OCI-LY1 (cell line): Measurements from ENCODE around the gene TRIML1.

Experiments used
- H2AFZ ChIP-seq: fragments of 200-600 bp; sonication (generic), shearing (Covaris generic); 2 replicates; pipeline ENCODE4 v1.6.0; 2014; ENCODE audit warnings: antibody characterized with exemption, mild to moderate bottlenecking, low read length
- H3F3A ChIP-seq: fragments of 200-600 bp; sonication (generic), shearing (Covaris generic); 2 replicates; pipeline ENCODE4 v1.6.0; 2014; ENCODE audit warnings: mild to moderate bottlenecking, antibody characterized with exemption, low read length, moderate library complexity; ENCODE audit not compliant: insufficient read depth
- H3K27ac ChIP-seq: fragments of 200-600 bp; sonication (generic); 2 replicates; pipeline ENCODE4 v1.5.1; 2014; ENCODE audit warnings: low read length, mixed run types, mild to moderate bottlenecking, low read depth; ENCODE audit not compliant: poor library complexity, severe bottlenecking
- H3K27me3 ChIP-seq: fragments of 200-600 bp; sonication (generic); 2 replicates; pipeline ENCODE4 v1.6.0; 2014; ENCODE audit warnings: antibody characterized with exemption, mild to moderate bottlenecking, low read length, moderate library complexity; ENCODE audit not compliant: insufficient read depth
- H3K36me3 ChIP-seq: fragments of 200-600 bp; sonication (generic); 2 replicates; pipeline ENCODE4 v1.6.1; 2014; ENCODE audit warnings: mild to moderate bottlenecking, antibody characterized with exemption, low read length, moderate library complexity, mixed read lengths; ENCODE audit not compliant: insufficient read depth
- H3K4me1 ChIP-seq: fragments of 200-600 bp; sonication (generic); 2 replicates; pipeline ENCODE4 v1.5.1; 2014; ENCODE audit warnings: mild to moderate bottlenecking, low read length, moderate library complexity; ENCODE audit not compliant: insufficient read depth, severe bottlenecking
- H3K4me2 ChIP-seq: fragments of 200-600 bp; sonication (generic), shearing (Covaris generic); 2 replicates; pipeline ENCODE4 v1.6.1; 2014; ENCODE audit warnings: low read length
- H3K4me3 ChIP-seq: fragments of 200-600 bp; sonication (generic); 2 replicates; pipeline ENCODE4 v1.5.1; 2014; ENCODE audit warnings: low read length, low read depth, mild to moderate bottlenecking, mixed read lengths; ENCODE audit not compliant: poor library complexity, severe bottlenecking
- H3K79me2 ChIP-seq: fragments of 200-600 bp; shearing (Covaris generic); 2 replicates; pipeline ENCODE4 v1.6.1; 2016; ENCODE audit warnings: mixed run types, low read length, mixed read lengths; ENCODE audit not compliant: insufficient read depth
- H3K9ac ChIP-seq: fragments of 200-600 bp; sonication (generic), shearing (Covaris generic); 2 replicates; pipeline ENCODE4 v1.6.1; 2014; ENCODE audit warnings: mild to moderate bottlenecking, low read length, mixed read lengths
- H3K9me2 ChIP-seq: fragments of 200-600 bp; sonication (generic), shearing (Covaris generic); 2 replicates; pipeline ENCODE4 v1.6.1; 2014; ENCODE audit warnings: low read depth, mild to moderate bottlenecking, low read length, mixed read lengths
- H3K9me3 ChIP-seq: fragments of 200-600 bp; shearing (Covaris generic); 2 replicates; pipeline ENCODE4 v1.6.1; 2014; ENCODE audit warnings: low read length, mixed read lengths
- H4K20me1 ChIP-seq: fragments of 200-600 bp; sonication (generic), shearing (Covaris generic); 2 replicates; pipeline ENCODE4 v1.6.0; 2016; ENCODE audit warnings: mild to moderate bottlenecking, low read length; ENCODE audit not compliant: insufficient read depth
- EZH2 ChIP-seq: fragments of 200-600 bp; sonication (generic), shearing (Covaris generic); IDR thresholded peaks from 2 replicates; pipeline ENCODE4 v1.8.0; 2017; ENCODE audit warnings: borderline replicate concordance, mixed run types, mild to moderate bottlenecking, antibody characterized with exemption, low read length, moderate library complexity, mixed read lengths
- TF ChIP-seq, protein P1 (sequence below): fragments of 200-600 bp; sonication (generic), shearing (Covaris generic); IDR thresholded peaks from 2 replicates; pipeline ENCODE4 v1.5.1; 2017; ENCODE audit warnings: mild to moderate bottlenecking, antibody characterized with exemption, low read length, moderate library complexity, mixed read lengths

The TRIML1 gene

DNA sequence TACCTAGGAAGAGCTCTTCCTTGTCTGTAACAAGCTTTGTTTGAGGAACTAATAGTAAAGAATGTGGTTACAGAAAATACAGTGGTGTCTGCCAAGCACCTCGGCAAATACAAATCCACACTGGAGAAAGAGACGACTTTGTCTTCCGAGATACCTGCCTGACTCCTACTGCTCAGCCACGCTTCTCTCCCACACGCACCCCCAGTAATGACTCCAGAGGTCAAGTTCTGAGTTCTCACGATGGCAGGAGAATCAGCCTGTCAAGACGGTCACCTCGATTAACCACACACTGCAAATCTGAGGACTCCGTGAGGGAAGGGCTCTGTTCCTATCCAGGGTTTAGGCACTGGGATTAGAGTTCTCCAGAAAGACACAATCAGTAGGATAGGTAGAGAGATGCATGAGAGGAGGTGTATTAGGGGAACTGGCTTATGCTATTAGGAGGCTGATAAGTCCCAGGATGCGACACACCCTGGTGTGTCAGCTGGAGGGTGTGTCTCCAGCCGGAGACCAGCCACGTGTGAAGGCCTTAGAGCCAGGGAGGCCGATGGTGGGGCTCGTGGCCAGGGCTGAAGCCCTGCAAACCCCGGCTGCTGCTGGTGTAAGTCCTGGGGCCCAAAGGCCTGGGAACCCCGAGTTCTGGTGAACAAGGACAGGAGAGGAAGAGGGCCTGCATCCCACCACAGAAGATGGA lies 21.5 kb upstream of the TRIML1 start:
- Histone ChIP-seq H3K79me2 (no peaks in the 10 kb centered on the region), H3K36me3 (no peaks in the 10 kb centered on the region), H3K27ac (no peak overlapping the region), H3K4me3 (no peak overlapping the region), H3K4me2 (no peak overlapping the region), H4K20me1 (no peaks in the 10 kb centered on the region), H3K27me3 (no peaks in the 10 kb centered on the region), H3K9me2 (no peaks in the 10 kb centered on the region), H2AFZ (no peak overlapping the region), H3K4me1 (no peaks in the 10 kb centered on the region), H3K9ac (no peak overlapping the region), H3F3A (no peaks in the 10 kb centered on the region), H3K9me3 (no peaks in the 10 kb centered on the region)
- no peak for TF ChIP-seq EZH2
- TF ChIP-seq, protein P1, sequence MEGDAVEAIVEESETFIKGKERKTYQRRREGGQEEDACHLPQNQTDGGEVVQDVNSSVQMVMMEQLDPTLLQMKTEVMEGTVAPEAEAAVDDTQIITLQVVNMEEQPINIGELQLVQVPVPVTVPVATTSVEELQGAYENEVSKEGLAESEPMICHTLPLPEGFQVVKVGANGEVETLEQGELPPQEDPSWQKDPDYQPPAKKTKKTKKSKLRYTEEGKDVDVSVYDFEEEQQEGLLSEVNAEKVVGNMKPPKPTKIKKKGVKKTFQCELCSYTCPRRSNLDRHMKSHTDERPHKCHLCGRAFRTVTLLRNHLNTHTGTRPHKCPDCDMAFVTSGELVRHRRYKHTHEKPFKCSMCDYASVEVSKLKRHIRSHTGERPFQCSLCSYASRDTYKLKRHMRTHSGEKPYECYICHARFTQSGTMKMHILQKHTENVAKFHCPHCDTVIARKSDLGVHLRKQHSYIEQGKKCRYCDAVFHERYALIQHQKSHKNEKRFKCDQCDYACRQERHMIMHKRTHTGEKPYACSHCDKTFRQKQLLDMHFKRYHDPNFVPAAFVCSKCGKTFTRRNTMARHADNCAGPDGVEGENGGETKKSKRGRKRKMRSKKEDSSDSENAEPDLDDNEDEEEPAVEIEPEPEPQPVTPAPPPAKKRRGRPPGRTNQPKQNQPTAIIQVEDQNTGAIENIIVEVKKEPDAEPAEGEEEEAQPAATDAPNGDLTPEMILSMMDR = no peak

DNA sequence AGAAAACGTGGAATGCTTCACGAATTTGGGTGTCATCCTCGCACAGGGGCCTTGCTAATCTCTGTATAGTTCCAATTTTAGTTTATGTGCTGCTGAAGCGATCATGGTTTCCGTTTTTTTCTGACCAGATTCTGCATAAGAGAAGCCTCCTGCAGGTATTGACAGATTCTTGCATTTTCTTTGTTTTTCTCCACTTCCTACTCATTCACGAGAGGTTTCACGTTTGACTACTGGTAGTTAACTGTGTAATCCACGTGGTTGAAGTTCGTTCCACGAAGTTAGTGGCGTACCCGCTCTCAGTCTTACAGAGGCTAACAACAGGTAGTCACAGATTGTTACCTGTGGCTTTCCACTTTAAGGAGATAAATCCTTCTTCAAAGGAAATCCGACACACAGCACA lies 17.7 kb upstream of the TRIML1 start:
- Histone ChIP-seq H3K9ac (no peak overlapping the region), H3K36me3 (no peaks in the 10 kb centered on the region), H3F3A (no peaks in the 10 kb centered on the region), H2AFZ (no peak overlapping the region), H3K4me2 (no peak overlapping the region), H3K9me2 (no peaks in the 10 kb centered on the region), H3K4me1 (no peaks in the 10 kb centered on the region), H3K27ac (no peak overlapping the region), H3K4me3 (no peak overlapping the region), H3K27me3 (no peaks in the 10 kb centered on the region), H3K79me2 (no peaks in the 10 kb centered on the region), H3K9me3 (no peaks in the 10 kb centered on the region), H4K20me1 (no peaks in the 10 kb centered on the region)
- TF ChIP-seq, protein P1 = no peak
- no peak for TF ChIP-seq EZH2

DNA sequence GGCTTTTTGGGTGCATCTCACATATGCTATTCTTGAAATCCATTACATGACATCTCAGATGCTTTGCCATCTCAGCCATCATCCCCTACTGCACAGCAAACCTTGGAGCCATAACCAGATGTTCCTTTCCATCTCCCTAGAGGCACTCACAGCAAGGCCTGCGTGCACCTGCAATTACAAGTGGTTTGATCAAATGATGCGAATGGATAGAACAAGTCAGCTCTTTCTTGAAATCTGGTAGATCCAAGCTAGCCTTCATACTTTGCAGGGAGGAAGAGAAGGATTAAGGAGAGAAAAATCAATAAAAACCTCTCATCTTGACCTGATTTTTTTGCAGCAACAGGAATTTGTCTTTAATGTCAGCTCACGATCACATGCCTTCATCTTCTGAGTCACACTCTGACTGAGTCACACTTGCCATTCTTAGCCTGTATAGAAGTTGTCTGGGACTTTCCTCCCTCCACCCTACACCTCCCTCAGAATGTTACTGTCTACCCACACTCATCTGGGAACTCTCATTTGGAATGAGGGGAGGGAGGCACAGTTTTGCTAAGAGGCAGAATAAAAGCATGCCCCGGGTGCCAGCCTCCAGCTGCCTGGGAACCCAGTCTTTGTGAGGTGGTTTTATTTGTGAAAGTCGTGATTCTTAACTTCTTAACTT lies 11.9 kb upstream of the TRIML1 start:
- H3K4me2 ChIP-seq = no peak overlapping the region

More for the DNA sequence above, 11.9 kb upstream of the TRIML1 start:
- no peaks in the 10 kb centered on the region for H3K27me3 ChIP-seq
- no peaks in the 10 kb centered on the region for H3K9me2 ChIP-seq
- no peaks in the 10 kb centered on the region for H3K9me3 ChIP-seq
- no peaks in the 10 kb centered on the region for H3K36me3 ChIP-seq
- no peaks in the 10 kb centered on the region for H3K79me2 ChIP-seq
- no peak overlapping the region for H3K9ac ChIP-seq
- no peak overlapping the region for H3K27ac ChIP-seq
- H4K20me1 ChIP-seq = no peaks in the 10 kb centered on the region
- H2AFZ ChIP-seq = no peak overlapping the region
- TF ChIP-seq EZH2 = no peak
- TF ChIP-seq, protein P1 = no peak
- H3K4me3 ChIP-seq = no peak overlapping the region
- no peaks in the 10 kb centered on the region for H3F3A ChIP-seq
- no peaks in the 10 kb centered on the region for H3K4me1 ChIP-seq
